MCF 10A (cell line): ENCODE results near the gene PSAT1. TPM values are rescaled to one million over a fixed set of nuclear protein-coding genes. Genes with fewer than 3 reads are reported as not detected.
A peak's percentile ranks its signal among the peaks of the same experiment; 100 is the strongest.

Experiments
- BruUV-seq: library from RNA; stranded (reverse); fragments of 400-500 nt; replicated peaks from 2 replicates; lab custom pipeline; 2021; lab: Mats Ljungman, UMichigan
- CTCF ChIA-PET: fragments of 300-600 bp; sonication (Branson Sonifier 250); formaldehyde crosslinking; extraction: SDS; loops from one replicate; lab custom pipeline; 2021; ENCODE audit warnings: antibody characterized with exemption, inconsistent platforms; lab: Yijun Ruan, JAX
- POLR2A ChIA-PET: fragments of 300-600, 350-650 bp; sonication (Branson Sonifier 250); formaldehyde crosslinking; extraction: SDS; loops from one replicate; lab custom pipeline; 2020; ENCODE audit warnings: antibody characterized with exemption, inconsistent platforms; lab: Yijun Ruan, JAX
- DNase-seq: peaks from one replicate; pipeline ENCODE4 v3.0.0-alpha.2; 2018; ENCODE audit not compliant: unreplicated experiment
- H3K27ac Mint-ChIP-seq: one replicate; pipeline ENCODE4 v1.8.0; 2022; ENCODE audit warnings: mild to moderate bottlenecking, low read depth, mixed read lengths; ENCODE audit not compliant: unreplicated experiment
- H3K27me3 Mint-ChIP-seq: one replicate; pipeline ENCODE4 v1.8.0; 2022; ENCODE audit warnings: mixed read lengths; ENCODE audit not compliant: insufficient read depth, unreplicated experiment
- H3K36me3 Mint-ChIP-seq: one replicate; pipeline ENCODE4 v1.8.0; 2022; ENCODE audit warnings: mild to moderate bottlenecking, moderate library complexity, mixed read lengths; ENCODE audit not compliant: insufficient read depth, unreplicated experiment
- H3K4me1 Mint-ChIP-seq: one replicate; pipeline ENCODE4 v1.8.0; 2022; ENCODE audit warnings: mixed read lengths; ENCODE audit not compliant: insufficient read depth, unreplicated experiment
- H3K4me3 Mint-ChIP-seq: one replicate; pipeline ENCODE4 v1.8.0; 2022; ENCODE audit warnings: mild to moderate bottlenecking, moderate library complexity, mixed read lengths; ENCODE audit not compliant: unreplicated experiment
- H3K9me3 Mint-ChIP-seq: one replicate; pipeline ENCODE4 v1.8.0; 2022; ENCODE audit warnings: mixed read lengths; ENCODE audit not compliant: unreplicated experiment
- CTCF ChIP-seq: fragments of 200-600 bp; IDR thresholded peaks from one replicate; pipeline ENCODE4 v1.8.0; 2022; ENCODE audit warnings: antibody characterized with exemption, mild to moderate bottlenecking; ENCODE audit not compliant: unreplicated experiment
- intact Hi-C: fragments of 100-400 bp; cut with micrococcal nuclease; formaldehyde crosslinking; loops from 2 replicates; pipeline ENCODE4 v1.14.1; 2022
- total RNA-seq: library from RNA; stranded (reverse); gene quantifications from 2 replicates; pipeline ENCODE4 v1.2.3, GENCODE V29; 2022

Gene PSAT1
- total RNA-seq, 1 experiment from 2014 or later = 326 TPM

GRCh38 chr9:78301466-78301865 is 4.5 kb downstream of the PSAT1 start:
- no peak for DNase-seq
- no peaks in the 10 kb centered on the region for H3K9me3 Mint-ChIP-seq
- intact Hi-C loops = no loop called here
- CTCF ChIA-PET = interaction anchor here (0.5 to 1.4 kb wide), 7 partner anchors 14 to 68 kb away, joined by 3 to 6 read pairs (median 3); no protein-coding TSS in a partner anchor
- peak overlapping the region; percentile 54 for H3K27ac Mint-ChIP-seq
- TF ChIP-seq CTCF = no peak
- no TSS peak for BruUV-seq
- H3K36me3 Mint-ChIP-seq = peaks cover 79% of the 10 kb centered on the region
- H3K4me3 Mint-ChIP-seq = no peak overlapping the region
- H3K27me3 Mint-ChIP-seq = no peaks in the 10 kb centered on the region
- POLR2A ChIA-PET = interaction anchor here (0.6 to 6.2 kb wide), 4 partner anchors 14 to 62 kb away, joined by 3 to 61 read pairs (median 6); no protein-coding TSS in a partner anchor
- H3K4me1 Mint-ChIP-seq = peaks cover 8% of the 10 kb centered on the region

- intact Hi-C loops = no loop called here
- CTCF ChIA-PET = interaction anchor here (0.9 to 2.7 kb wide), 7 partner anchors 25 to 66 kb away, joined by 3 to 9 read pairs (median 4); no protein-coding TSS in a partner anchor
- peak overlapping the region; percentile 46 for H3K27ac Mint-ChIP-seq
- H3K4me1 Mint-ChIP-seq = peaks cover 8% of the 10 kb centered on the region
- peaks cover 93% of the 10 kb centered on the region for H3K36me3 Mint-ChIP-seq
- BruUV-seq = no TSS peak
- no peaks in the 10 kb centered on the region for H3K27me3 Mint-ChIP-seq
- no peaks in the 10 kb centered on the region for H3K9me3 Mint-ChIP-seq
- no peak for DNase-seq
- H3K4me3 Mint-ChIP-seq = no peak overlapping the region
- TF ChIP-seq CTCF = no peak
- POLR2A ChIA-PET = no interaction called here
Measured at GRCh38 chr9:78303377-78304062, 6.6 kb downstream of the PSAT1 start.

DNA sequence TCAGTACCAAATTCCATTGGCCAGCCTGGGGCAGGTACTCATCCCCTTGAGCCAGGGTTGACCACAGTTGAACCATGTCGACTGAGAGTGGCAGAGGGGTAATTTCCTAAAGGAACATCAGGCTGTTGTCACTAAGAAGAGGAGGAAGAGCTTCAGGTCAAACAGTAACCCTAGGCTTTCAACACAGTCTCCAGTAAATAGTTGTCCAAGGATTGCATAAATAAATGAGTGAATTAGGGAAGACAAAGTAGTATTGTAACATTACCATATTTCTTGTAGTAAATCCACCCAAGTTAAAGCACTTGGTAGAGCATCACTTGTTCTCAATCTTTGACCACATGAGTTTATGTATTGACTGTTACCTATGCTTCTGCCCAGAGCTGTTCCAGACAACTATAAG is 7.4 kb downstream of the PSAT1 start:
- CTCF ChIA-PET = interaction anchor here (0.6 to 2.7 kb wide), 6 partner anchors 26 to 452 kb away, joined by 3 to 9 read pairs (median 6); no protein-coding TSS in a partner anchor
- Mint-ChIP-seq H3K4me3 (no peak overlapping the region), H3K36me3 (peaks cover 94% of the 10 kb centered on the region), H3K9me3 (no peaks in the 10 kb centered on the region), H3K27ac (no peak overlapping the region), H3K27me3 (no peaks in the 10 kb centered on the region), H3K4me1 (peaks cover 8% of the 10 kb centered on the region)
- POLR2A ChIA-PET = interaction anchor here (1.5 kb wide), 1 partner anchor 11 kb away, joined by 4 read pairs; no protein-coding TSS in a partner anchor
- no peak for TF ChIP-seq CTCF
- BruUV-seq = no TSS peak
- DNase-seq = no peak
- intact Hi-C loops = no loop called here
